Osteoblast (primary cell): Measurements from ENCODE around the gene RETREG3. TPM values are rescaled to one million over a fixed set of nuclear protein-coding genes. Genes with fewer than 3 reads are reported as not detected.
A peak's percentile ranks its signal among the peaks of the same experiment; 100 is the strongest.

Experiments used
- DNase-seq: peaks from one replicate; pipeline ENCODE4 v3.0.0; 2011; ENCODE audit warnings: low spot score, mixed read lengths; ENCODE audit not compliant: insufficient read length; ENCODE audit errors: missing footprints
- H2AFZ ChIP-seq: 2 replicates; pipeline ENCODE4 v1.6.0; 2011; ENCODE audit warnings: mild to moderate bottlenecking, low read length
- H3K27ac ChIP-seq: 2 replicates; pipeline ENCODE4 v1.5.1; 2011; ENCODE audit warnings: mild to moderate bottlenecking, low read depth, low read length, moderate library complexity
- H3K27me3 ChIP-seq: 2 replicates; pipeline ENCODE4 v1.6.0; 2012; ENCODE audit warnings: mild to moderate bottlenecking, control low read depth, inconsistent platforms, low read length, moderate library complexity; ENCODE audit not compliant: insufficient read depth
- H3K36me3 ChIP-seq: 2 replicates; pipeline ENCODE4 v1.5.1; 2011; ENCODE audit warnings: mild to moderate bottlenecking, low read length, control low read depth, moderate library complexity; ENCODE audit not compliant: insufficient read depth
- H3K4me1 ChIP-seq: 2 replicates; pipeline ENCODE4 v1.5.1; 2011; ENCODE audit warnings: mild to moderate bottlenecking, low read length, control low read depth, moderate library complexity; ENCODE audit not compliant: insufficient read depth
- H3K4me2 ChIP-seq: 2 replicates; pipeline ENCODE4 v1.6.0; 2011; ENCODE audit warnings: mild to moderate bottlenecking, low read length; ENCODE audit not compliant: insufficient read depth
- H3K4me3 ChIP-seq: fragments of 200-600 bp; sonication (generic); 3 replicates; pipeline ENCODE4 v1.5.1; 2012; ENCODE audit warnings: mild to moderate bottlenecking, low read length, inconsistent platforms; ENCODE audit not compliant: insufficient read depth
- H3K79me2 ChIP-seq: 2 replicates; pipeline ENCODE4 v1.6.0; 2012; ENCODE audit warnings: mild to moderate bottlenecking, low read length, control low read depth, inconsistent platforms; ENCODE audit not compliant: insufficient read depth
- H3K9me3 ChIP-seq: 2 replicates; pipeline ENCODE4 v1.5.1; 2011; ENCODE audit warnings: low read depth, low read length, control low read depth
- H4K20me1 ChIP-seq: 2 replicates; pipeline ENCODE4 v1.6.0; 2012; ENCODE audit warnings: mild to moderate bottlenecking, low read length, control low read depth; ENCODE audit not compliant: insufficient read depth
- total RNA-seq: library from RNA; depleted of rRNA; stranded (reverse); fragments of >200 nt; gene quantifications from 2 replicates; pipeline ENCODE4 v1.2.3, GENCODE V29; 2012
- TF ChIP-seq, protein P1 (sequence below): IDR thresholded peaks from 2 replicates; pipeline ENCODE4 v1.5.1; 2011; ENCODE audit warnings: mild to moderate bottlenecking, low read depth, low read length, moderate library complexity; ENCODE audit errors: extremely low read depth

RETREG3 gene
- total RNA-seq, 1 donor = 90.1 TPM

DNA sequence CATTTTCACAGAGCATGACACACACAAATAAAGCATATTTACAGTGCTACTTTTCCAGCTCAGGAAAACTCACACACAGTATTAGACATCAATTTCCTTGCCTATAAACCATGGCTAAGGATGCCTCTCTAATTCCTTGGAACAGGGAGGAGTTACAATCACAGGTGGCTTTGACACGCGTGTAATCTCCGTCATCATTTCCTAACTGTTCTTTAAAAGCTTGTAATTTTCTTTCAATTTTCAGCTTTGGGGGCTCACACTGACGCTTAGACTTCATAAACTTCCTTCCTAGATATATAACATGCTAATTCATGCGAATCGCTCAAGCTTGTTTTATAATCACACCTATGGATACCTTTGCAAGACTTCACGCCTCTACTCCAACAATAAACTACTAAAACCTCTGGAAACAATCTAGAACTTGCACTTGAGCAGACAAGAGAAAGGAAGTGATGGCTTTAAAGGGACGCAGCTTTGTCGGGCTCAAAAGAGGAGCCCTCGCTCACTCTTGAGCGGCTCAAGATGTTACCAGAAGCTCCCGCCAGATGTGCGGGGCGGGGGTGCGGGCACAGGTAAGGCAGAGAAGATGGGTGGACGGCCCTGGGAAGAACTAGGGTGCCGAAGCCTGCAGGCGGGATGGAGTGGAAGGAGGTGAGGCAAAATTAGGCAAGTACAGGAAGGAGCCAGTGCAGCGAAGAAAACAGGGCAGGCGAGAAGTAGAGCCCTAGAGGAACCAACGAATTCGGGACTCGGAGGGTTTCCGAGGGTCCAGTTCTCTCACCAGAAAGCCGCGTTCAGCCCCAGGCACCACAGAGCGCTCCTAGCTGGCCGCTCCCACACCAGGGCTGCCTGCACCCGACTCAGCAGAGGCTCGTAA, 631 bp downstream of the RETREG3 start:
- H3K4me3 ChIP-seq = peak overlapping the region; percentile 94
- H3K36me3 ChIP-seq = peaks cover 20% of the 10 kb centered on the region
- TF ChIP-seq, protein P1, sequence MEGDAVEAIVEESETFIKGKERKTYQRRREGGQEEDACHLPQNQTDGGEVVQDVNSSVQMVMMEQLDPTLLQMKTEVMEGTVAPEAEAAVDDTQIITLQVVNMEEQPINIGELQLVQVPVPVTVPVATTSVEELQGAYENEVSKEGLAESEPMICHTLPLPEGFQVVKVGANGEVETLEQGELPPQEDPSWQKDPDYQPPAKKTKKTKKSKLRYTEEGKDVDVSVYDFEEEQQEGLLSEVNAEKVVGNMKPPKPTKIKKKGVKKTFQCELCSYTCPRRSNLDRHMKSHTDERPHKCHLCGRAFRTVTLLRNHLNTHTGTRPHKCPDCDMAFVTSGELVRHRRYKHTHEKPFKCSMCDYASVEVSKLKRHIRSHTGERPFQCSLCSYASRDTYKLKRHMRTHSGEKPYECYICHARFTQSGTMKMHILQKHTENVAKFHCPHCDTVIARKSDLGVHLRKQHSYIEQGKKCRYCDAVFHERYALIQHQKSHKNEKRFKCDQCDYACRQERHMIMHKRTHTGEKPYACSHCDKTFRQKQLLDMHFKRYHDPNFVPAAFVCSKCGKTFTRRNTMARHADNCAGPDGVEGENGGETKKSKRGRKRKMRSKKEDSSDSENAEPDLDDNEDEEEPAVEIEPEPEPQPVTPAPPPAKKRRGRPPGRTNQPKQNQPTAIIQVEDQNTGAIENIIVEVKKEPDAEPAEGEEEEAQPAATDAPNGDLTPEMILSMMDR = no peak
- H4K20me1 ChIP-seq = peaks cover 16% of the 10 kb centered on the region
- peaks cover 59% of the 10 kb centered on the region for H3K79me2 ChIP-seq
- H3K4me2 ChIP-seq = peak overlapping the region; percentile 92
- H3K27me3 ChIP-seq = no peaks in the 10 kb centered on the region
- no peaks in the 10 kb centered on the region for H3K9me3 ChIP-seq
- peaks cover 18% of the 10 kb centered on the region for H3K4me1 ChIP-seq
- peak overlapping the region; percentile 82 for H3K27ac ChIP-seq
- H2AFZ ChIP-seq = peak overlapping the region; percentile 81
- DNase-seq = peak; percentile 43

DNA sequence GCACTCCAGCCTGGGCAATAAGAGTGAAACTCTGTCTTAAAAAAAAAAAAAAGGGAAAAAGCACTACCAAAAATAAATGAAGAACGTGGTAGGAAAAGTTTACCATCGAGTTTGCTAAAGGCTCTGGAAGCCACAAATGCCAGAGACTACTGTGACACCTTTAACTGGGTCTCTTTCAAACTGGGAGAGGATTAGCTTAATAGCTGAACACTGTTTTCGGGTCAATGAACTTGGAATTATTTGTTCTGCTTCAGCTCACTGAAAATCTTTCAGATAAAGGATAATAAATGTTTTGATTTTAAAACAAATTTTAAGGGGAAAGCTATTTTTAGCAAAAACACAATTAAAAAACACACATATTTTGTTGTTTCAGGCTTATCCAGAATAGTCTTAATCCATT, 1.4 kb downstream of the RETREG3 start:
- H4K20me1 ChIP-seq = peaks cover 24% of the 10 kb centered on the region

DNA sequence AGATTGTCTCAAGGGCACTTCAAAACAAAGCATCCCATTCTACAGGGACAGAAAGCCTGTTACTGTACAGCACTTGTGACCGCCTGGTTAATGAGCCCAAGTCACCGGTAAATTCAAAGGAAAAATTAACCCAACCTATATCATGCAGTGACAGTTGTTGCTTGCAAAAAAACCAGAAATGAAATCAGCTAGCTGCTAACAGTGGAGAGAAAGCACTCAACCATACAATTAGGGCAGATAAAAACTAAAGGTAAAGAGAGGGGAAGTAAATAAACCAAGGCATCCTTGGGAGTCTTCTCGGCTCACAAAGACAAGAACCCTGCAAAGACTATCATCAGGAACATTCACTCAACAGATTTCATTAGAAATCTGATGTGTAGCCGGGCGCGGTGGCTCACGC, 5.9 kb downstream of the RETREG3 start:
- no peaks in the 10 kb centered on the region for H3K9me3 ChIP-seq
- no peak overlapping the region for H3K4me2 ChIP-seq
- no peak for DNase-seq
- peaks cover 39% of the 10 kb centered on the region for H4K20me1 ChIP-seq
- H3K27me3 ChIP-seq = no peaks in the 10 kb centered on the region
- H3K4me3 ChIP-seq = no peak overlapping the region
- H3K79me2 ChIP-seq = peaks cover 89% of the 10 kb centered on the region
- TF ChIP-seq, protein P1 = no peak
- H3K36me3 ChIP-seq = no peaks in the 10 kb centered on the region
- no peak overlapping the region for H3K27ac ChIP-seq
- no peak overlapping the region for H2AFZ ChIP-seq
- peaks cover 15% of the 10 kb centered on the region for H3K4me1 ChIP-seq

More for the DNA sequence above, 1.4 kb downstream of the RETREG3 start:
- peaks cover 12% of the 10 kb centered on the region for H3K36me3 ChIP-seq
- no peak overlapping the region for H2AFZ ChIP-seq
- peak; percentile 53 for DNase-seq
- peak overlapping the region; percentile 92 for H3K4me2 ChIP-seq
- peaks cover 67% of the 10 kb centered on the region for H3K79me2 ChIP-seq
- TF ChIP-seq, protein P1 = no peak
- no peaks in the 10 kb centered on the region for H3K27me3 ChIP-seq
- peak overlapping the region; percentile 94 for H3K4me3 ChIP-seq
- no peaks in the 10 kb centered on the region for H3K9me3 ChIP-seq
- H3K27ac ChIP-seq = no peak overlapping the region
- H3K4me1 ChIP-seq = peaks cover 18% of the 10 kb centered on the region

DNA sequence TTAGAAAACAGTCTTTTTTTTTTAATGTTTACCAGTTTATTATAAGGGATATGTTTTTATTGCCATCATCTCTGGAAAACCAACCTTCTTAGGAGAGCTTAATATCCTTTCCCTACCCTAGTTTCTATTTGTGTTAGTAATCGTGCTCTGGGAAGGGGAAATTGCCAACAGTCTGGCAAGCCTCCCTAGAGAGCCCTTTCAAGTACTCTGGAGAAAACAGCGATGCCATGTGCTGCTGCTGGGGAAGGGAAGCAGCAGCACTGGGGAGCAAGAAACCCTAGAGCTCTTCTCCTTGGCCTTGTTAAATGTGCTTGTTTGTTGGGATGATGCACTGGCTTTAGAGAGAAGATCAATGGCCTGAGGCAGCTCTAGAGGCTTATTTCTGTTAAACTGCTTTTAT, 10.3 kb downstream of the RETREG3 start:
- Histone ChIP-seq H3K79me2 (peaks cover 66% of the 10 kb centered on the region), H2AFZ (no peak overlapping the region), H3K4me2 (peak overlapping the region; percentile 1), H4K20me1 (peaks cover 26% of the 10 kb centered on the region), H3K4me3 (no peak overlapping the region), H3K27ac (no peak overlapping the region), H3K36me3 (no peaks in the 10 kb centered on the region), H3K4me1 (peaks cover 3% of the 10 kb centered on the region), H3K27me3 (no peaks in the 10 kb centered on the region), H3K9me3 (no peaks in the 10 kb centered on the region)
- peak; percentile 69 for DNase-seq
- TF ChIP-seq, protein P1 = no peak
